K562 (cell line): ENCODE data around the gene AHNAK.

Experiments
- EP300 ChIP-seq: IDR thresholded peaks from 2 replicates; pipeline ENCODE4 v1.6.1; 2012; ENCODE audit warnings: low read length, improper control_type of control experiment
- HDAC2 ChIP-seq: fragments of 450-650 bp; IDR thresholded peaks from 2 replicates; pipeline ENCODE4 v1.6.1; 2016; ENCODE audit warnings: mild to moderate bottlenecking
- MTF1 ChIP-seq: fragments of 250-450 bp; sonication (Bioruptor Pico); IDR thresholded peaks from 2 replicates; pipeline ENCODE4 v1.9.0; 2021; ENCODE audit warnings: moderate library complexity, mild to moderate bottlenecking, inconsistent platforms, borderline replicate concordance
- STAT5B ChIP-seq: fragments of 250-450 bp; sonication (Bioruptor Pico); IDR thresholded peaks from 2 replicates; pipeline ENCODE4 v1.8.0; 2021; ENCODE audit warnings: mild to moderate bottlenecking, inconsistent platforms
- ZNF263 ChIP-seq: sonication (generic); formaldehyde crosslinking; IDR thresholded peaks from 2 replicates; pipeline ENCODE4 v1.8.0; 2022; ENCODE audit warnings: mild to moderate bottlenecking, missing genetic modification reagents, borderline replicate concordance
- ZSCAN29 ChIP-seq: fragments of 450-650 bp; IDR thresholded peaks from 2 replicates; pipeline ENCODE4 v1.6.1; 2017
- TF ChIP-seq, protein P1 (sequence below): fragments of 450-650 bp; IDR thresholded peaks from 2 replicates; pipeline ENCODE4 v1.6.1; 2017; ENCODE audit warnings: antibody characterized with exemption
- TF ChIP-seq, protein P2 (sequence below): fragments of 250-450 bp; sonication (Bioruptor Pico); IDR thresholded peaks from 2 replicates; pipeline ENCODE4 v1.8.0; 2021; ENCODE audit warnings: mild to moderate bottlenecking, moderate library complexity

DNA sequence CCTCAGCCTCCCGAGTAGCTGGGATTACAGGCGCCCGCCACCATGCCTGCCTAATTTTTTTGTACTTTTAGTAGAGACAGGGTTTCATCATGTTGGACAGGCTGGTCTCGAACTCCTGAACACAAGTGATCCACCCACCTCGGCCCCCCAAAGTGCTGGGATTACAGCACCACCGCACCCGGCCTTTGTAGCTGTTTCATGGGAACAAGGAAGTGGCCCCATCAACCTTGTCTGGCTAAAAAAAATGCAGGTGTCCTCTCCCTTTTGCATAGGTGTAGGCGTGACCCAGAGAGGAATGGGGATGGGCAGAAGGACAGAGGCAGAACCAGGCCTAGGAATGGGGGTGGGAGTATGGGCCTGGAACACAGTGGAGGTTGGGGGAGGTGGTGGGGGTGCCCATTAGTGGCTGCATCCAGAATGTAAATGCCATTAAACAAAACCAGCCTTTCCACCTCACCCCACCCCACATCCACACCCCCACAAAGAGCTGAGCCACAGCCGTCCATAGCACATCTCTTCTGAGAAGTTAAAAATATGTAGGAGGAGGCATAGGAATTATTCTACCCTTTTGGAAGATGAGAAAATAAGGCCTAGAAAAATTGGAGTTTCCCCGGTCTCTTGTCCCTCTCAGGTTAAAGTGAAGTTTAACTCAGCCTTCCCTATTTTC, 150.6 kb downstream of the AHNAK start:
- TF ChIP-seq EP300 (no peak), HDAC2 (no peak), STAT5B (CRISPR knock-in tag) (no peak), MTF1 (CRISPR knock-in tag) (no peak), ZNF263 (CRISPR knock-in tag) (no peak), ZSCAN29 (no peak)
- TF ChIP-seq, protein P1, sequence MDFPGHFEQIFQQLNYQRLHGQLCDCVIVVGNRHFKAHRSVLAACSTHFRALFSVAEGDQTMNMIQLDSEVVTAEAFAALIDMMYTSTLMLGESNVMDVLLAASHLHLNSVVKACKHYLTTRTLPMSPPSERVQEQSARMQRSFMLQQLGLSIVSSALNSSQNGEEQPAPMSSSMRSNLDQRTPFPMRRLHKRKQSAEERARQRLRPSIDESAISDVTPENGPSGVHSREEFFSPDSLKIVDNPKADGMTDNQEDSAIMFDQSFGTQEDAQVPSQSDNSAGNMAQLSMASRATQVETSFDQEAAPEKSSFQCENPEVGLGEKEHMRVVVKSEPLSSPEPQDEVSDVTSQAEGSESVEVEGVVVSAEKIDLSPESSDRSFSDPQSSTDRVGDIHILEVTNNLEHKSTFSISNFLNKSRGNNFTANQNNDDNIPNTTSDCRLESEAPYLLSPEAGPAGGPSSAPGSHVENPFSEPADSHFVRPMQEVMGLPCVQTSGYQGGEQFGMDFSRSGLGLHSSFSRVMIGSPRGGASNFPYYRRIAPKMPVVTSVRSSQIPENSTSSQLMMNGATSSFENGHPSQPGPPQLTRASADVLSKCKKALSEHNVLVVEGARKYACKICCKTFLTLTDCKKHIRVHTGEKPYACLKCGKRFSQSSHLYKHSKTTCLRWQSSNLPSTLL: no peak
- TF ChIP-seq, protein P2, sequence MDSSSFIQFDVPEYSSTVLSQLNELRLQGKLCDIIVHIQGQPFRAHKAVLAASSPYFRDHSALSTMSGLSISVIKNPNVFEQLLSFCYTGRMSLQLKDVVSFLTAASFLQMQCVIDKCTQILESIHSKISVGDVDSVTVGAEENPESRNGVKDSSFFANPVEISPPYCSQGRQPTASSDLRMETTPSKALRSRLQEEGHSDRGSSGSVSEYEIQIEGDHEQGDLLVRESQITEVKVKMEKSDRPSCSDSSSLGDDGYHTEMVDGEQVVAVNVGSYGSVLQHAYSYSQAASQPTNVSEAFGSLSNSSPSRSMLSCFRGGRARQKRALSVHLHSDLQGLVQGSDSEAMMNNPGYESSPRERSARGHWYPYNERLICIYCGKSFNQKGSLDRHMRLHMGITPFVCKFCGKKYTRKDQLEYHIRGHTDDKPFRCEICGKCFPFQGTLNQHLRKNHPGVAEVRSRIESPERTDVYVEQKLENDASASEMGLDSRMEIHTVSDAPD: no peak
